DMS 273 (cell line): ENCODE results near the gene NT5C1A.
A peak's percentile ranks its signal among the peaks of the same experiment; 100 is the strongest.

Experiments used
- DNase-seq: peaks from one replicate; lab custom pipeline; 2025; ENCODE audit not compliant: unreplicated experiment; lab: John Stamatoyannopoulos, UW

Gene NT5C1A

GRCh38 chr1:39690225-39690624 lies 18.3 kb upstream of the NT5C1A start:
- no peak for DNase-seq

- DNase-seq = peak; percentile 98
Measured at GRCh38 chr1:39689635-39690034, 17.7 kb upstream of the NT5C1A start.

- DNase-seq = no peak
Measured at GRCh38 chr1:39689214-39689613, 17.3 kb upstream of the NT5C1A start.

- DNase-seq = no peak
Measured at GRCh38 chr1:39688706-39689105, 16.8 kb upstream of the NT5C1A start.

GRCh38 chr1:39687243-39687642 lies 15.3 kb upstream of the NT5C1A start:
- no peak for DNase-seq

- peak; percentile 95 for DNase-seq
Measured at GRCh38 chr1:39685071-39685470, 13.2 kb upstream of the NT5C1A start.

- no peak for DNase-seq
Measured at GRCh38 chr1:39684313-39684664, 12.4 kb upstream of the NT5C1A start.

GRCh38 chr1:39683591-39684312 lies 11.8 kb upstream of the NT5C1A start:
- DNase-seq = no peak

GRCh38 chr1:39681999-39682398 lies 10.1 kb upstream of the NT5C1A start:
- DNase-seq = no peak

- DNase-seq = no peak
Measured at GRCh38 chr1:39681294-39681693, 9.4 kb upstream of the NT5C1A start.

GRCh38 chr1:39680751-39681150 lies 8.8 kb upstream of the NT5C1A start:
- no peak for DNase-seq

- DNase-seq = no peak
Measured at GRCh38 chr1:39679821-39680220, 7.9 kb upstream of the NT5C1A start.

GRCh38 chr1:39678889-39679288 lies 7.0 kb upstream of the NT5C1A start:
- DNase-seq = no peak

- DNase-seq = no peak
Measured at GRCh38 chr1:39677645-39678044, 5.7 kb upstream of the NT5C1A start.

GRCh38 chr1:39676948-39677548 lies 5.1 kb upstream of the NT5C1A start:
- no peak for DNase-seq

- DNase-seq = peak; percentile 94
Measured at GRCh38 chr1:39675220-39675619, 3.3 kb upstream of the NT5C1A start.

GRCh38 chr1:39673215-39673614 lies 1.3 kb upstream of the NT5C1A start:
- no peak for DNase-seq

- peak; percentile 95 for DNase-seq
Measured at GRCh38 chr1:39672551-39672947, 642 bp upstream of the NT5C1A start.

GRCh38 chr1:39671433-39671792 lies 494 bp downstream of the NT5C1A start:
- peak; percentile 98 for DNase-seq

GRCh38 chr1:39670689-39671088 lies 1.2 kb downstream of the NT5C1A start:
- DNase-seq = no peak

- DNase-seq = no peak
Measured at GRCh38 chr1:39668894-39669293, 3.0 kb downstream of the NT5C1A start.

- DNase-seq = no peak
Measured at GRCh38 chr1:39668111-39668510, 3.8 kb downstream of the NT5C1A start.

GRCh38 chr1:39666772-39667171 lies 5.1 kb downstream of the NT5C1A start:
- DNase-seq = no peak
